MM.1S (cell line): ENCODE results near the gene SPATA13.

ENCODE experiments used
- DNase-seq: peaks from one replicate; pipeline ENCODE4 v3.0.0-alpha.2; 2015
- H2AFZ ChIP-seq: fragments of 300-600 bp; sonication (generic); 2 replicates; pipeline ENCODE4 v1.6.0; 2016; ENCODE audit warnings: antibody characterized with exemption, low read length
- H3F3A ChIP-seq: fragments of 300-600 bp; sonication (generic); 2 replicates; pipeline ENCODE4 v1.6.1; 2016; ENCODE audit warnings: mild to moderate bottlenecking, antibody characterized with exemption, low read length, moderate library complexity, mixed read lengths; ENCODE audit not compliant: insufficient read depth
- H3K27ac ChIP-seq: fragments of 300-600 bp; sonication (generic); 2 replicates; pipeline ENCODE4 v1.5.1; 2016; ENCODE audit warnings: mild to moderate bottlenecking, low read length
- H3K27me3 ChIP-seq: fragments of 300-600 bp; sonication (generic); replicated peaks from 2 replicates; pipeline ENCODE4 v1.6.0; 2016; ENCODE audit warnings: low read length; ENCODE audit not compliant: insufficient read depth
- H3K36me3 ChIP-seq: fragments of 300-600 bp; sonication (generic); replicated peaks from 2 replicates; pipeline ENCODE4 v1.6.1; 2016; ENCODE audit warnings: mild to moderate bottlenecking, low read length, mixed read lengths; ENCODE audit not compliant: insufficient read depth
- H3K4me1 ChIP-seq: fragments of 300-600 bp; sonication (generic); 2 replicates; pipeline ENCODE4 v1.6.1; 2016; ENCODE audit warnings: low read length, mixed read lengths
- H3K4me2 ChIP-seq: fragments of 300-600 bp; sonication (generic); 2 replicates; pipeline ENCODE4 v1.6.0; 2016; ENCODE audit warnings: low read depth, low read length
- H3K4me3 ChIP-seq: fragments of 300-600 bp; sonication (generic); 2 replicates; pipeline ENCODE4 v1.5.1; 2016; ENCODE audit warnings: low read length, mixed read lengths
- H3K79me2 ChIP-seq: fragments of 300-600 bp; sonication (generic); 2 replicates; pipeline ENCODE4 v1.6.1; 2016; ENCODE audit warnings: mixed run types, low read length, mixed read lengths
- H3K9ac ChIP-seq: fragments of 300-600 bp; sonication (generic); 2 replicates; pipeline ENCODE4 v1.6.1; 2016; ENCODE audit warnings: low read length, mixed read lengths
- H3K9me2 ChIP-seq: fragments of 300-600 bp; sonication (generic); replicated peaks from 2 replicates; pipeline ENCODE4 v1.6.1; 2016; ENCODE audit warnings: mild to moderate bottlenecking, low read length, mixed read lengths; ENCODE audit not compliant: insufficient read depth
- H3K9me3 ChIP-seq: fragments of 300-600 bp; sonication (generic); replicated peaks from 2 replicates; pipeline ENCODE4 v1.6.1; 2016; ENCODE audit warnings: mild to moderate bottlenecking, low read length, mixed read lengths; ENCODE audit not compliant: insufficient read depth
- H4K20me1 ChIP-seq: fragments of 300-600 bp; sonication (generic); 2 replicates; pipeline ENCODE4 v1.6.1; 2016; ENCODE audit warnings: mild to moderate bottlenecking, low read length, moderate library complexity, mixed read lengths; ENCODE audit not compliant: insufficient read depth
- CTCF ChIP-seq: fragments of 300-600 bp; sonication (generic); IDR thresholded peaks from 2 replicates; pipeline ENCODE4 v1.5.1; 2016; ENCODE audit warnings: antibody characterized with exemption, low read length, mixed read lengths
- EZH2 ChIP-seq: fragments of 300-600 bp; sonication (generic); optimal IDR thresholded peaks from 2 replicates; pipeline ENCODE3; 2017; ENCODE audit warnings: low read depth, mild to moderate bottlenecking, antibody characterized with exemption, low read length, mixed read lengths
- EZH2phosphoT487 ChIP-seq: fragments of 300-600 bp; sonication (generic); IDR thresholded peaks from 2 replicates; pipeline ENCODE4 v1.6.1; 2018; ENCODE audit warnings: antibody characterized with exemption, low read length

Gene SPATA13

GRCh38 chr13:24160458-24161009 is at the start of gene SPATA13:
TSS of gene SPATA13 (plus strand) at chr13:24160720. CDS start at chr13:24222930, 62,210 bp downstream.
- Histone ChIP-seq H2AFZ (peak within 1 kb of the TSS; percentile 70), H3K36me3 (no peaks in the 10 kb centered on the region), H3K27ac (no peak within 1 kb of the TSS), H3K9me3 (no peaks in the 10 kb centered on the region), H3K79me2 (0 out of 2 replicates have a peak, but pooled peaks cover 4% of the 10 kb centered on the region), H3K9me2 (no peaks in the 10 kb centered on the region), H3K4me3 (peak within 1 kb of the TSS; percentile 72), H4K20me1 (no peaks in the 10 kb centered on the region), H3K4me2 (peak within 1 kb of the TSS; percentile 59), H3F3A (no peaks in the 10 kb centered on the region), H3K9ac (peak within 1 kb of the TSS; percentile 47), H3K4me1 (no peaks in the 10 kb centered on the region), H3K27me3 (no peaks in the 10 kb centered on the region)
- DNase-seq, result peak; percentile 74
- no peak for TF ChIP-seq CTCF
- no peak for TF ChIP-seq EZH2
- TF ChIP-seq EZH2phosphoT487, result no peak

GRCh38 chr13:24112791-24113190 is 47.7 kb upstream of the SPATA13 start:
- H3K4me1 ChIP-seq, result no peaks in the 10 kb centered on the region
- H2AFZ ChIP-seq, result no peak overlapping the region
- no peaks in the 10 kb centered on the region for H3K36me3 ChIP-seq
- H3K9me2 ChIP-seq, result no peaks in the 10 kb centered on the region
- H3K27me3 ChIP-seq, result no peaks in the 10 kb centered on the region
- no peak overlapping the region for H3K9ac ChIP-seq
- no peak for TF ChIP-seq EZH2
- TF ChIP-seq EZH2phosphoT487, result no peak
- no peak for TF ChIP-seq CTCF
- no peak overlapping the region for H3K4me2 ChIP-seq
- H3K27ac ChIP-seq, result no peak overlapping the region
- no peak for DNase-seq
- no peaks in the 10 kb centered on the region for H3K79me2 ChIP-seq
- no peaks in the 10 kb centered on the region for H4K20me1 ChIP-seq
- no peaks in the 10 kb centered on the region for H3K9me3 ChIP-seq
- no peaks in the 10 kb centered on the region for H3F3A ChIP-seq
- H3K4me3 ChIP-seq, result no peak overlapping the region

- no peaks in the 10 kb centered on the region for H3K79me2 ChIP-seq
- H3K27me3 ChIP-seq, result no peaks in the 10 kb centered on the region
- no peak overlapping the region for H3K27ac ChIP-seq
- H3K4me1 ChIP-seq, result no peaks in the 10 kb centered on the region
- no peaks in the 10 kb centered on the region for H3F3A ChIP-seq
- no peaks in the 10 kb centered on the region for H4K20me1 ChIP-seq
- no peaks in the 10 kb centered on the region for H3K9me3 ChIP-seq
- no peak for TF ChIP-seq EZH2
- TF ChIP-seq CTCF, result no peak
- TF ChIP-seq EZH2phosphoT487, result no peak
- H3K9ac ChIP-seq, result no peak overlapping the region
- H3K4me3 ChIP-seq, result no peak overlapping the region
- DNase-seq, result no peak
- H3K9me2 ChIP-seq, result no peaks in the 10 kb centered on the region
- no peaks in the 10 kb centered on the region for H3K36me3 ChIP-seq
- H3K4me2 ChIP-seq, result no peak overlapping the region
- H2AFZ ChIP-seq, result no peak overlapping the region
These were observed 44.8 kb upstream of the SPATA13 start for GRCh38 chr13:24115671-24116070.
